HTERT RPE-1 (cell line): ENCODE measurements around the gene PEX10.

Experiments
- in situ Hi-C: fragments of 300-500 bp; cut with MboI; formaldehyde crosslinking; loops from 4 replicates; pipeline ENCODE4 v1.14.3; 2020; ENCODE audit warnings: low sequenced_read_pairs

Gene PEX10

GRCh38 chr1:2376261-2376741, 36.1 kb downstream of the PEX10 start:
- in situ Hi-C loops, result no loop called here

- in situ Hi-C loops, result no loop called here
Observed at GRCh38 chr1:2375923-2376260, 36.5 kb downstream of the PEX10 start.

GRCh38 chr1:2375246-2375922, 37.0 kb downstream of the PEX10 start:
- in situ Hi-C loops, result no loop called here

GRCh38 chr1:2374252-2375155, 37.9 kb downstream of the PEX10 start:
- in situ Hi-C loops, result no loop called here

- in situ Hi-C loops, result no loop called here
Observed at GRCh38 chr1:2373551-2374251, 38.7 kb downstream of the PEX10 start.

GRCh38 chr1:2372551-2373490, 39.5 kb downstream of the PEX10 start:
- in situ Hi-C loops, result no loop called here

- in situ Hi-C loops, result no loop called here
Observed at GRCh38 chr1:2368053-2368744, 44.2 kb downstream of the PEX10 start.

- in situ Hi-C loops, result no loop called here
Observed at GRCh38 chr1:2363847-2364513, 48.4 kb downstream of the PEX10 start.

- in situ Hi-C loops, result no loop called here
Observed at GRCh38 chr1:2360588-2361364, 51.6 kb downstream of the PEX10 start.

GRCh38 chr1:2358651-2359640, 53.4 kb downstream of the PEX10 start:
- in situ Hi-C loops, result no loop called here

- in situ Hi-C loops, result no loop called here
Observed at GRCh38 chr1:2358072-2358471, 54.3 kb downstream of the PEX10 start.

- in situ Hi-C loops, result no loop called here
Observed at GRCh38 chr1:2356911-2357845, 55.2 kb downstream of the PEX10 start.

GRCh38 chr1:2356401-2356800, 56.0 kb downstream of the PEX10 start:
- in situ Hi-C loops, result no loop called here

GRCh38 chr1:2355373-2356261, 56.7 kb downstream of the PEX10 start:
- in situ Hi-C loops, result no loop called here
